Hepatocyte (in vitro differentiated cells): ENCODE data around the gene GPAT3. TPM values are rescaled to one million over a fixed set of nuclear protein-coding genes. Genes with fewer than 3 reads are reported as not detected.

Source experiments
- DNase-seq: peaks from one replicate; pipeline ENCODE4 v3.0.0-alpha.2; 2016; ENCODE audit warnings: low spot score
- H2AFZ ChIP-seq: fragments of 200-600 bp; sonication (generic); 2 replicates; pipeline ENCODE4 v1.6.0; 2016; ENCODE audit warnings: antibody characterized with exemption, mild to moderate bottlenecking
- H3K27ac ChIP-seq: fragments of 200-600 bp; sonication (generic); 2 replicates; pipeline ENCODE4 v1.5.1; 2016; ENCODE audit warnings: mild to moderate bottlenecking
- H3K27me3 ChIP-seq: fragments of 200-600 bp; sonication (generic); 2 replicates; pipeline ENCODE4 v1.6.1; 2016
- H3K36me3 ChIP-seq: fragments of 200-600 bp; sonication (generic); replicated peaks from 2 replicates; pipeline ENCODE4 v1.5.1; 2016; ENCODE audit warnings: low read depth; ENCODE audit not compliant: insufficient read depth
- H3K4me1 ChIP-seq: fragments of 200-600 bp; sonication (generic); 2 replicates; pipeline ENCODE4 v1.5.1; 2016; ENCODE audit warnings: mild to moderate bottlenecking, moderate library complexity; ENCODE audit not compliant: insufficient read depth
- H3K4me2 ChIP-seq: fragments of 200-600 bp; sonication (generic); 2 replicates; pipeline ENCODE4 v1.6.0; 2016
- H3K4me3 ChIP-seq: fragments of 200-600 bp; sonication (generic); 2 replicates; pipeline ENCODE4 v1.5.1; 2016; ENCODE audit warnings: mild to moderate bottlenecking
- H3K79me2 ChIP-seq: fragments of 200-600 bp; sonication (generic); 2 replicates; pipeline ENCODE4 v1.6.0; 2017; ENCODE audit warnings: mild to moderate bottlenecking
- H3K9me2 ChIP-seq: fragments of 200-600 bp; sonication (generic); replicated peaks from 2 replicates; pipeline ENCODE4 v1.6.0; 2017; ENCODE audit warnings: mild to moderate bottlenecking; ENCODE audit not compliant: insufficient read depth
- H3K9me3 ChIP-seq: fragments of 200-600 bp; sonication (generic); 2 replicates; pipeline ENCODE4 v1.5.1; 2016; ENCODE audit warnings: low read depth, mild to moderate bottlenecking
- H4K20me1 ChIP-seq: fragments of 200-600 bp; sonication (generic); 2 replicates; pipeline ENCODE4 v1.6.0; 2016; ENCODE audit warnings: mild to moderate bottlenecking; ENCODE audit not compliant: insufficient read depth, poor library complexity, severe bottlenecking
- EZH2 ChIP-seq: fragments of 200-600 bp; sonication (generic); IDR thresholded peaks from 2 replicates; pipeline ENCODE4 v1.6.1; 2016; ENCODE audit warnings: antibody characterized with exemption, mild to moderate bottlenecking, borderline replicate concordance
- EZH2phosphoT487 ChIP-seq: fragments of 200-600 bp; sonication (generic); IDR thresholded peaks from one replicate; pipeline ENCODE4 v1.6.1; 2018; ENCODE audit warnings: antibody characterized with exemption, mild to moderate bottlenecking, low read depth, moderate library complexity; ENCODE audit not compliant: unreplicated experiment, severe bottlenecking
- WGBS: methylation state at CpG from one replicate; pipeline ENCODE4 v1.1.6; 2016; ENCODE audit warnings: low lambda C conversion rate; ENCODE audit errors: missing lambda C conversion rate; 5-methylcytosine and 5-hydroxymethylcytosine counted together
- polyA plus RNA-seq: library from polyadenylated mRNA; unstranded; fragments of >200 nt; fragmentation: Nextera tagmentation; extraction: Ambion mirVana; gene quantifications from 2 replicates; pipeline ENCODE4 v1.2.1, GENCODE V29; 2016
- total RNA-seq: library from RNA; depleted of rRNA; stranded (reverse); fragments of >200 nt; gene quantifications from 2 replicates; pipeline ENCODE4 v1.2.3, GENCODE V29; 2014
- TF ChIP-seq, protein P1 (sequence below): fragments of 200-600 bp; sonication (generic); IDR thresholded peaks from 2 replicates; pipeline ENCODE4 v1.5.1; 2016; ENCODE audit warnings: antibody characterized with exemption, mild to moderate bottlenecking; ENCODE audit not compliant: poor library complexity

Gene GPAT3
- total and polyA plus RNA-seq, 2 experiments from 2014 or later, result 3.3 to 4.4 TPM

DNA sequence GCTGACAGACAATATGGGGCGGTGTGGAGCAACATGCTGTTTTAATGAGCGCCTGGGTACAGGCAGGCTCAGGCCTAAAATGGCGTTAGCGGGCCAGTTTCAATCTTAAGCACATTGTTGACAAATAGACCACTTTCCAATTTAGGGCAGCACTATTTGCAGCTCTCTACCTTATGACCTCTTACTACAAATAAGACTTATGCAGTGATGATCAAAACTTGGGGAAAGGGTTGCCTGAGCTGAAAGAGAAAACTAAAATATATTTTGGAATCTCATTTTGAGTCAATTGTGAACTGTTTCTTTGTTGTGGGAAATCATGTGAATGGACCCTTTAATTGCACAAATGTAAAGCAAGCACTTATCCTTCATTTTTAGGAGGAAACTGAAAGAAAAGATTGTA is 25.5 kb upstream of the GPAT3 start:
- WGBS, result 91% methylated on average over 4 of the region's 4 CpGs
- Histone ChIP-seq H3K9me3 (no peaks in the 10 kb centered on the region), H3K4me3 (no peak overlapping the region), H2AFZ (no peak overlapping the region), H3K4me2 (no peak overlapping the region), H3K36me3 (no peaks in the 10 kb centered on the region), H3K79me2 (no peaks in the 10 kb centered on the region), H3K27ac (no peak overlapping the region), H3K4me1 (no peaks in the 10 kb centered on the region), H4K20me1 (no peaks in the 10 kb centered on the region), H3K27me3 (no peaks in the 10 kb centered on the region), H3K9me2 (no peaks in the 10 kb centered on the region)
- TF ChIP-seq EZH2 (no peak), EZH2phosphoT487 (no peak)
- TF ChIP-seq, protein P1, sequence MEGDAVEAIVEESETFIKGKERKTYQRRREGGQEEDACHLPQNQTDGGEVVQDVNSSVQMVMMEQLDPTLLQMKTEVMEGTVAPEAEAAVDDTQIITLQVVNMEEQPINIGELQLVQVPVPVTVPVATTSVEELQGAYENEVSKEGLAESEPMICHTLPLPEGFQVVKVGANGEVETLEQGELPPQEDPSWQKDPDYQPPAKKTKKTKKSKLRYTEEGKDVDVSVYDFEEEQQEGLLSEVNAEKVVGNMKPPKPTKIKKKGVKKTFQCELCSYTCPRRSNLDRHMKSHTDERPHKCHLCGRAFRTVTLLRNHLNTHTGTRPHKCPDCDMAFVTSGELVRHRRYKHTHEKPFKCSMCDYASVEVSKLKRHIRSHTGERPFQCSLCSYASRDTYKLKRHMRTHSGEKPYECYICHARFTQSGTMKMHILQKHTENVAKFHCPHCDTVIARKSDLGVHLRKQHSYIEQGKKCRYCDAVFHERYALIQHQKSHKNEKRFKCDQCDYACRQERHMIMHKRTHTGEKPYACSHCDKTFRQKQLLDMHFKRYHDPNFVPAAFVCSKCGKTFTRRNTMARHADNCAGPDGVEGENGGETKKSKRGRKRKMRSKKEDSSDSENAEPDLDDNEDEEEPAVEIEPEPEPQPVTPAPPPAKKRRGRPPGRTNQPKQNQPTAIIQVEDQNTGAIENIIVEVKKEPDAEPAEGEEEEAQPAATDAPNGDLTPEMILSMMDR, result no peak
- no peak for DNase-seq

DNA sequence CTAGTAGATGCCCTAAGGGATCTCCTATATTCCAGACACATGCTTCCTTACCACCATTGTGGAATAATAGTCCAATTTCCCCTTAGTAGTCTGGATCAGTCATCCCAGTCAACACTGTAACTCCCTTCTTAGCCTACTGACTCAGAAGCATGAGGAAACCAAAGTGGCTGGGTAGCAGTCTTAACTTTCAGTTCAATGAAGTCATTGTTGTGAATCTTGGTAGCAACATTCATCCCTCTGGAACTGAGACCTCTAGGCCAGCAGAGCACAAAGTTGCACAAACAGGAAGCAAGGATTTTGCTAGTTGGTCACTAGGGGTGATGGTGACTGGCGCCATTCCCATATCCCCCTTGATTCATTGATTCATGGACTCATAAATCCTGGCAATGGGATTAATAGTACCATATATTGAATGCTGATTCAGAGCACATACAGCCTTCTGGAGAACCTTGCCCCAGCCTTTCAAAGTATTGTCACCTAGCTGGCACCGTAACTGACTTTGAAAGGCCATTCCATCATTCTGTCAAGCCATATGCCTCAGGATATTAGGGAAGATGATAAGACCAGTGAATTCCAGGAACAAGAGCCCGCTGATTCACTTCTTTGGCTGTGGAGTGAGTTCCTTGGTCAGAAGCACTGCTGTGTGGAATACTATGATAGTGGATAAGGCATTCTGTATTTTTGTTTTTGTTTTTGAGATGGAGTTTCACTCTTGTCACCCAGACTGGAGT is 19.7 kb upstream of the GPAT3 start:
- WGBS, result 72% methylated on average over 3 of the region's 3 CpGs
- no peaks in the 10 kb centered on the region for H4K20me1 ChIP-seq
- no peak overlapping the region for H3K4me2 ChIP-seq
- no peaks in the 10 kb centered on the region for H3K36me3 ChIP-seq
- no peaks in the 10 kb centered on the region for H3K9me3 ChIP-seq
- no peak overlapping the region for H3K27ac ChIP-seq
- H2AFZ ChIP-seq, result no peak overlapping the region
- H3K79me2 ChIP-seq, result no peaks in the 10 kb centered on the region
- H3K9me2 ChIP-seq, result no peaks in the 10 kb centered on the region
- H3K4me1 ChIP-seq, result no peaks in the 10 kb centered on the region
- H3K27me3 ChIP-seq, result no peaks in the 10 kb centered on the region
- no peak for DNase-seq
- H3K4me3 ChIP-seq, result no peak overlapping the region
- TF ChIP-seq, protein P1, result no peak
- TF ChIP-seq EZH2 (no peak), EZH2phosphoT487 (no peak)

- 72% methylated on average over 3 of the region's 3 CpGs for WGBS
These were observed 13.7 kb upstream of the GPAT3 start for GRCh38 chr4:83522239-83522638.

More at GRCh38 chr4:83522239-83522638, 13.7 kb upstream of the GPAT3 start:
- Histone ChIP-seq H3K4me2 (no peak overlapping the region), H3K27ac (no peak overlapping the region), H2AFZ (no peak overlapping the region), H3K4me3 (no peak overlapping the region), H3K9me3 (no peaks in the 10 kb centered on the region), H4K20me1 (no peaks in the 10 kb centered on the region), H3K27me3 (no peaks in the 10 kb centered on the region), H3K4me1 (no peaks in the 10 kb centered on the region), H3K79me2 (no peaks in the 10 kb centered on the region), H3K36me3 (no peaks in the 10 kb centered on the region), H3K9me2 (no peaks in the 10 kb centered on the region)
- DNase-seq, result no peak
- TF ChIP-seq EZH2 (no peak), EZH2phosphoT487 (no peak)
- TF ChIP-seq, protein P1, result no peak
